ENCODE measurements around the gene C17orf67.
A peak's percentile ranks its signal among the peaks of the same experiment; 100 is the strongest.

C17orf67 gene

GRCh38 chr17:56832446-56832845, 1.3 kb downstream of the C17orf67 start:
- DNase-seq = no peak

GRCh38 chr17:56831369-56832095, 2.2 kb downstream of the C17orf67 start:
- DNase-seq = no peak

DNA sequence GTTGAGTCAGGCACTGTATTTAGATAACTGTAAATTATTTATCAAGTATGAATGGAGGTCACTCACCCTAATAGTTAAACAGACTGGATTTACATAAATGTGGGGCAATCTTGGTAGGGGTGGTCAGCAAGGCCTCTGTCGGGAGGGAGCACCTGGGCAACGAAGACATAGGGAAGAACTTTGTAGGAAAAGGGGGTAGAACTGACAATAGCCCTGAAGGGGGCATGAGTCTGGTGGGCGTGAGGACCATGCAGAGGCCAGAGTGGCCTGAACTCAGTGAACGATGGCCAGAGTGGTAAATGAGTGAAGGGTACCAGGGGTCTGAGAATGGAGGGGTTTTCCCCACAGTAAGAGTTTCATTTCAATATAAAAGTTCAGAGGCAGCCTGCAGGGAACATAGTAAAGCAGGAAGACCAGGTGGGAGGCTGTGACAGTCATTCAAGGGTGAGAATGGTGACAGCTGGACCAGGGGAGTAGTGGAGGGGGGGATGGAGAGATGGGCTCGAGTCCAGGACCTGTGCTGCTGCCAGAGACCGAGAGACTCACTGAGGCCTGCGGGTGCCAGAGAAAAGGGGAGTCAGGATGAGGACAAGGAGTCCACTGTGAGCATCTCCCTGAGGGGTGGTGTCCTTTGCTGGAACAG, 2.9 kb downstream of the C17orf67 start:
- DNase-seq = no peak

- DNase-seq = no peak
Observed at GRCh38 chr17:56826611-56827414, 6.9 kb downstream of the C17orf67 start.

- DNase-seq = no peak
Observed at GRCh38 chr17:56824503-56824902, 9.2 kb downstream of the C17orf67 start.

- no peak for DNase-seq
Observed at GRCh38 chr17:56823848-56824247, 9.9 kb downstream of the C17orf67 start.

DNA sequence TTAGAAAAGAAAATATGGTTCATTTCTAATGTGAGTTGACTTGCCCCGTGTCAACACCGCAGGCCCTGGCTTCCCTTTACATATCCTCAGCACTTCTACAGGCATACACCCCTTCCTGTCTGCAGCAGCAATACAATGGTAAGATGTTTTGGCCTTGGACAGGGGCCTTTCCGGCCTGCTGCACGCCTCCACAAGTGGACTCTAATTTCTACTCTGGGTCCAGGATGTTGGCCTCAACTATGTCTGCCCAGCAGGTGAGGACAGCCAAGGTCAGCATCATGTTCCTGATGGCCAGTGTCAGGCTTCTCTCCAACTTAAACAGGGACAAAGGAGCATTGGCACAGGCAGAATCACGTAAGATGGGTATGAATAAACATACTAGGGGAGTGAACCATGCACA, 11.0 kb downstream of the C17orf67 start:
- no peak for DNase-seq

DNA sequence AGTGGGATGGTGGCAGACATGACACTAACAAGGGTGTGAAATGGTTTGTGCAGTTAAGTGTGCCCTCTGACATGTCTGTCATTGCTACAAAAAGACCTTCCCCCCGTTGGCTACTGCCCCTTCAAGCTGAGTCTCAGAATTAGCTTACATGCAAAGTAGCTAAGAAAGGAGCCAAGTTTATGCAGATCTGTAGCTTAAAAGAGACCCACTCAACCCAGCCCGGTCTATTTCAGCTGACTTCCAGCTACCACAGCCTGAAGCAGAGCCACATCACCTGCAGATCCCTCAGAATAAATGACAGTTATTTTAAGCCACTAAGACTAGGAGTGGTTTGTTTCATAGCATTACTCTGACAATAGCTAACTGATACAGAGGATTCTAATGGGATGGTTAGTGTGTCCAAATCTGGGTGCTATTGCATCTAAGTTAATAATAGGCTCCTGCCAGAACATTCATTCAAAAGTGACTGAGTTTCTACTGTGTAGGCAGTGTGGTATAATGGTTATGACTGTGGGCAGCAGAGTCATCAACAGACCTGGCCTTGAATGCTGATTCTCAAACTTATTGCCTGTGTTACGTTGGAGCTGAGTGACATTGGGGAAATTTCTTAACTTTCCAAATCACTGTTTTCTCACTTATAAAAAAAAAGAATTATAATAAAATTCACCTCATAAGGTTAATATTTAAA, 11.7 kb downstream of the C17orf67 start:
- no peak for DNase-seq

- DNase-seq = no peak
Observed at GRCh38 chr17:56820207-56820606, 13.5 kb downstream of the C17orf67 start.

- DNase-seq = peak; percentile 73 to 83
Observed at GRCh38 chr17:56819431-56820145, 14.1 kb downstream of the C17orf67 start.

DNA sequence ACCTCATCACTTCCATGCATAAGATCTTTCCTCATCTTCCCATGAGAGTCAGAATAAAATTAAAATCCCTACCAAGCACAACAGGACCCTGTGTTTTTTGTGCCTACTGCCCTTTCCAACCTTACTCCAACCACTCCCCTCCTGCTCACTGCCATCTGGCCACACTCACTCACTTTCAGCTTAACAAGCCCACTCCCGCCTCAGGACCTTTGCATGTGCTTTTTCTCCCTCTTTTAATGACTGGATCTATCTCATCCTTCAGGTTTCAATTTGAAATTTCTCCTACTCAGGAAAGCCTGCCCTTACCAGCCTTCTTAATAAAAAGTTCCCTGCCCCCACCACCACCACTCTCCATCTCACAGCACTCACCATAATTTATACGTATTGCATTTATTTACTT, 14.7 kb downstream of the C17orf67 start:
- no peak for DNase-seq

GRCh38 chr17:56817066-56817465, 16.7 kb downstream of the C17orf67 start:
- no peak for DNase-seq

- DNase-seq = no peak
Observed at GRCh38 chr17:56815711-56816110, 18.0 kb downstream of the C17orf67 start.

- DNase-seq = no peak
Observed at GRCh38 chr17:56812901-56813388, 20.8 kb downstream of the C17orf67 start.

- DNase-seq = no peak
Observed at GRCh38 chr17:56810891-56811775, 22.6 kb downstream of the C17orf67 start.

GRCh38 chr17:56810343-56810742, 23.4 kb downstream of the C17orf67 start:
- no peak for DNase-seq

- DNase-seq = no peak
Observed at GRCh38 chr17:56809820-56810179, 23.9 kb downstream of the C17orf67 start.

DNA sequence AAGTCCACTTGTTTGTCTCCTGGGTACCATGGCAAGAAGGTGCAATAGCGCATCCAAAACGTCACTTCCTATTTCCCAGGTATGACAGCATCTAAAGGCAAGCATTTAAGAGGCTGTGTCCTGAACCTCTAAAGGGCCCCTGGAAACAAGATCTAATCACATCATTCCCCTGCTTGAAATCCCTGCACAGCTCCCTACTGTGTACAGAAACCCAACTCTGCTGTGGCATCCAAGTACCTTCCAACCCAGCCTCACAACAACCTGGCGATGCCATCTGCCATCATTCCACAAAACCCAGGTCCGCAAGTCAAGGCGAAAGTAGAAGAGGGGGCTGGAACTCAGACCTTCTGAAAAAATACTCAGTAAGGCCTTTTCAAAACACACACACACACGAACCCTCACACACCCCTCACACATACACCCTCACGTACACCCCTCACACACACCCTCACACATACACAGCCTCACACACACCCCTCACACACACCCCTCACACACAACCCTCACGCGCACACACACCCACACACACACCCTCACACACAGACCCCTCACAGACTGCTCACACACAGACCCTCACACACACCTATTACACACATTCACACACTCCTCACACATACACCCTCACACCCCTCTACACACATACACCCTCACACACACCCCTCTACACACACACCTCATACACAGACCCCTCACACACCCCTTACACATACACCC, 24.5 kb downstream of the C17orf67 start:
- no peak for DNase-seq

GRCh38 chr17:56808503-56808902, 25.2 kb downstream of the C17orf67 start:
- no peak for DNase-seq

GRCh38 chr17:56807723-56808122, 26.0 kb downstream of the C17orf67 start:
- no peak for DNase-seq

GRCh38 chr17:56806949-56807348, 26.8 kb downstream of the C17orf67 start:
- no peak for DNase-seq

All from stimulated activated CD4-positive, alpha-beta T cell treated with anti-CD3 and anti-CD28 coated beads, Interleukin-2, amount 100 ng/mL, for 48 hours (primary cell).